Measurements from ENCODE around the gene BTBD9.
A peak's percentile ranks its signal among the peaks of the same experiment; 100 is the strongest.

BTBD9 gene

GRCh38 chr6:38187811-38188590 is 451.7 kb downstream of the BTBD9 start:
- no peak for DNase-seq

DNA sequence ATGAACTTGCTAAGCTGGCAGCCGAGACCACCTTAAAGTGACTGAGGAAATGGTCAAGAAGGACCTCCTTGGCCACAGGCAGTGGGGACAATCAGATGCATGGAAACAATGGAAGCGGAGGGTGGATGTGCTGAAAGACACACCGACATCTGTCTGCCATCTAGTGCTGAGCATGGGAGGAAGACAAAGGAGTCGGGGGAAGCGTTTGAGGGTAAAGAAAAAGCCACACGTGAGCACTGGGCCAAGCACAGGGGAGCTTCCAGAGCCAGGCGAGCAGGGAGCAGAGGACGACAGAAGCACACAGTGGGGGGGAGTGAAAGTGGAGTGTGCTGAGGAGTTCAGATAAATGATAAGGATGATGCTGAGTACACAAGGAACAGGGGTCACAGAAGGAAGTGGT is 452.4 kb downstream of the BTBD9 start:
- DNase-seq: no peak

DNA sequence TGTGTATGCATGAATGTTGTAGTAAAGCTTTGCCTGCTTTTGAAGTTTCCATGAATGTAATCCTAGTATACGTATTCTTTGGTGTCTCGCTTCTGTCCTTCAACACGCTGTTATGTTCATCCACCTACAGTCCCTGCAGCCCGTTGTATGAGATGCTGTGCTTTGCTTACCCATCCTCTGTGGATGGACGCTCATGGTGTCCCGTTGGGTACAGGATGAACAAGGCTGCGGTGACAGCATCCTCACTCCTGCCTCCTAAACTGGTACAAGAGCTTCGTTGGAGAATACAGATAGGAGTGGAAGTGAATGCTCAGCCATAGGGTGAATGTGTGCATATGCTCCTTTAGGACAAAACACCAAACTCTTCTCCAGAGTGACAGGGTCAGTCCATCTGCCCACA is 454.0 kb downstream of the BTBD9 start:
- no peak for DNase-seq

DNA sequence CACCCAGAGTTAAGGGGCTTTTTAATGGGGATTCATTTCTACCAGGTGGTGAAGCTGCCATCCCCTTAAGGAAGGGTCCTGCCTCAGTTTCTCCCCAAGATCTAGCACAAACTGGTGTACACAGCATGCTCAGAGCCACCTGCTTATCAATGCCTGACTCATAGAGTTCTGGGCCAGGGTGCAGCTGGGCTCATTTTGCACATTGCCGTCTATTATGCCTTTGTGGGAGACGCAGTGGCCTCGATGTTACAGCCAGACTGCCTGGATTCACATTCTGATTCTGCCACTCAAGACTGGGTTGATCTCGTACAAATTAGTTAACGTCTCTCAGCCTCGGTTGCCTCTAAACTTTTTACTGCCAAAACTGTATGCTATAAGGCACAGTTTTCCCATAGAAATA is 454.5 kb downstream of the BTBD9 start:
- DNase-seq: no peak

- no peak for DNase-seq
Observed at GRCh38 chr6:38184585-38185080, 455.1 kb downstream of the BTBD9 start.

GRCh38 chr6:38183856-38184584 is 455.7 kb downstream of the BTBD9 start:
- DNase-seq: no peak

DNA sequence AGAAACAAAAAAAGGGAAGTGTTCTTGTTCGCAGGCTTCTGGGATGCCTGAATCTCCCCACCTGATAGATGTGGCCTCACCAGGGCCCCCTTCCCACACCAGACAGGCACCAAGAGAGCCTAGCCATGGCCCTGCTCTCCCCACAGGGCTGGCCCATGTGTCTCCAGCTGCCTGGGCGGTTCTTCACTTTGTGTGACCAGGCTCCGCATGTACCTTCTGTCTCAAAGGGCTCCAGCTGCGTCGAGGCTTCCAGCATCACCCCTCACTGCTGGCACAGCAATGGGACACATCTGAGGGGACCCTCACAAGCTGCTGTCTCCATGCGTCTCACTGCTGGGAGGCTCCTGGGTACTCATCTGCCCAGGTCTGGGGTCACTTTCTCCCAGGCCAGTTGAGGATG is 457.3 kb downstream of the BTBD9 start:
- DNase-seq: no peak

DNA sequence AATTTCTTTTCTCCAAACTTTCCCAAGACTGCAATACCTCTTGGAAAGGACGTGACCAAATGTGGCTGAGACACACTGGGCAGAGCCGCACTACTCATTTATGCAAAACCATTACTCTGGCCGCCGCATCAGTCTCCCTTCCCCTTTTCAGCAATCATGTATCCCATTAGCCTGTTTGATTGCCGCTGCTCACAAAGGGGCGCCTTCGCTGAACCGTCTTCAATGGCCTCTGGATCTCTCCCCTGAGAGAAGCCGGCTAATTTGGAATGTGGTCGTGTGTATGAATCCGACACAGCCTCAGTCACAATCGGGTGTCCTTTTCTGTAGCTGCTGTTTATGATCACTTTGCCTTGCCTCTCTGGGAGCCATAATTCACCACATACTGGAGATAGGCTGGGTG is 459.1 kb downstream of the BTBD9 start:
- DNase-seq: no peak

- no peak for DNase-seq
Observed at GRCh38 chr6:38179794-38180430, 459.8 kb downstream of the BTBD9 start.

- peak; percentile 10 for DNase-seq
Observed at GRCh38 chr6:38179300-38179699, 460.4 kb downstream of the BTBD9 start.

DNA sequence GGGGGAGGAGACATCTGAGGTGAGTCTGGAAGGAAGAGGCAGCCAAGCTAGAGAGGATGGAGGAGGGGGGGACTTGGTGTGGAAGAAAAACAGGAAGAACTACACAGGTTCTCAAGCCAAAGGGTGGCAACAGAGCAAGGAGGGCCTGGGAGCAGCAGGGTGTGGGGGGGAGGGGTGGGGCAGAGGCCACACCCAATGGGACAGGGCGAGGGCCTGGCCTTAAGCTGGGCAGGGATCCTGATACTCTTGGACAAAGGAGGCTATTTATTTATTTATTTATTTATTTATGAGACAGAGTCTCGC is 461.2 kb downstream of the BTBD9 start:
- peak; percentile 15 for DNase-seq

- no peak for DNase-seq
Observed at GRCh38 chr6:38177882-38178583, 461.7 kb downstream of the BTBD9 start.

DNA sequence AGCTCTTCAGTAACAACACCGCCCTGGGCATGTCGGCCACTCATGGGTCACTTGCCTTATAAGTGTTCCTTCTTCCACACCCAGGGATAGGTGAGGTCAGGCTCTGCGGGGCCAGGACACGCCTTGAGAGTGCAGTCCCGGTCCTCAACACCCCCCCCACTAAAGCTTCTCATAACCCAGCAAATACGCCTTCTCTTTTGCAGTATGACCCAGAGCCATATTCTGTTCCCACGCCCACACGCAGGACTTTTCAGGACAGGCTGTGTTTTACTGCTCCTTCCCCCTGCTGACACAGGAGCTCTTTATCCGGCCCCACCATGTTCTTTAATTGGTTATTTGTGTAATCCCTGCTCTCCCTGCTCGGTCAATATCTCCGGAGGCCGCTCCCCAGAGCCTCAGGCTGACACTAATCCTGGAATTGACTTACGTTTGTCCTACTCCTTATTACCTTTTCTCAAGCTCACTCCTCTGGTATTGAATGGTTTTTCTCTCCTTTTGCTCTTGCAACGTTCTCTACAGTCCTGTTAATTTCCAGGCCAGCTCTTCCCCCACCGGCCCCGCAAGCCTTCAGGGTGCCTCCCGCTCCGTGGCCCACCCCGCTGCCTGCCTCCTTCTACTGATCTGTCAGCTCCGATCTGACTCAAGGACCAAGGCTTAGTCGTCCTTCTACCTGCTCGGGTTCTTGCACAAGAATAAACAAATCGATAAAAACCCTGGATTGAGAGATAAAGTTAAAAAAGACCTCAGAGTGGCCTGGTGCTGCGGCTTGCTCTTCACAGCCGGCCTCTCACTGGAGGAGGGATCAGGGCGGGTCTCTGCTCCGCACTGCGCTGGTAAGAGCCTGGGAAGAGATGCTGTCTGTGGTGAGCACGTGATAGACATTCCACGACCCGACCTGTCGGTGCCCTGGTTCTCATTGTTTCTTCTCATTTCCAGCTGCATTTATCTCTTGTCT is 462.7 kb downstream of the BTBD9 start:
- DNase-seq: no peak

DNA sequence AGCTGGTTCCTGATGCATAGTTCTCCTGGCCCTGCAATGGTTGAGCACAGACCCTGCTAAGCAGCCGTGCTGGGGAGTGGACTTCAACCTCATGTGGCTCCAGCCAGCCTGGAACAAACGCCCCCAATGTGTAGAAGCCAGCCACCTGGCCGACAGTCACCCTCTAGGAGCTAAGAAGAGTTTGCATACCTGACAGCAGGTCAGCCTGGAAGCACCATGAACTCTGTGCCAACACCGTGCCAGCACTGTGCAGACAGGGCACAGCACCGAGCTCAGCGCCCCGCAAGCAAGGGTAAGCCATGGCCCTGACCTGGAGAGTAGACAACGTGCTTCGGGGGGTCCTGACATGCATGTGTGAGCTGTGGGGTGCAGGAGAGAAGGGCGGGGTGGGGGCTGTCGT is 463.9 kb downstream of the BTBD9 start:
- no peak for DNase-seq

GRCh38 chr6:38174806-38175495 is 464.8 kb downstream of the BTBD9 start:
- DNase-seq: no peak

- DNase-seq: no peak
Observed at GRCh38 chr6:38174315-38174714, 465.4 kb downstream of the BTBD9 start.

DNA sequence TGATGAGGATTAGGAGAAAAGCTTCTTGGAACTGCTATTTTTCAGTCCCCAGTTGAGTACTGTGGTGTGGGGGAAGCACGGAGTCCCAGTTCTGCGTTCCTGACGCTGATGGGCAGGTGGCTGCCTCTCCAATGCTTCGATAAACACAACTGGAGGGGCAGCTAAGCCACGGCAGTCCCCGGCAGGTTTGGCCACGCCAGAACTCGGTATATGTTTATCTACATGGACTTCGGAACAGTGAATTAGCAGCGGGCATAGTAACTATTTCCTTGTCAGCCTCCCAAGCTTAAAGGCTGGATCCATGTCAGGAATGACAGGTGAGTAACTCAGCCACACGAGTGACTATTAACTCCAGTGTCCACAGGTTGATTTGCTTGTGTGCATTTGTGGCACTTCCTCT is 465.8 kb downstream of the BTBD9 start:
- DNase-seq: no peak

DNA sequence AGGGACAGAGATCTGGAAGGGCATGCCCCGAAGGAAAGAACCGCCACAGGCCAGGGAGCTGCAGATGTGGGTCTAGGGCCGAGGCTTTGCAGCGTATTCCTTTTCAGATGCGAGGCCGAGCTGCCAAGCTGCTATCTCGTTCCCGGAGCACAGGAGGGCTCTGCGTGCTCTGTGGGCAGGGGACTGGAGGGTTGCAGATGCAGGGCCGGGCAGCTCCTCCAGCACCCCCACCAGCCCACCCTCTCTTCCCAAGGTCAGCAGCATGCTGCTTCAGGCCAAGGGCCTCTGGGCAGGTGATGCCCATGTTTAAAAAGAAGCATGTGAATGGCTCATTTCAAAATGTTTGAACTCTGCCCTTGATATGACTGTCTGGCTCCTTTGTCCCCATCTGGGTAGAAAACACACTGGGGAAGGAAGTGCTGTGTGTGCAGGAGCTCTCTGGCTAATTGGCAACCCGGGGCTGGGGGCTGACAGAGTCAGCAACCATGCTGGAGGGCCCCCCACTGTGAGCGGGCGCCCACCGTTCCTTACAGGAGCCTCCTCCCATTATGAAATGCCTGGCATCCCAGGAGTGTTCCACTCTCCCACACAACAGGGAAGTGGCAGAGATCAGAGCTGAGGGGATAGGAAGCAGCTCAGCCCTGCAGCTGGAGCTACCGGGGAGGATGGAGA is 466.9 kb downstream of the BTBD9 start:
- DNase-seq: no peak

GRCh38 chr6:38171997-38172738 is 467.6 kb downstream of the BTBD9 start:
- DNase-seq: no peak

DNA sequence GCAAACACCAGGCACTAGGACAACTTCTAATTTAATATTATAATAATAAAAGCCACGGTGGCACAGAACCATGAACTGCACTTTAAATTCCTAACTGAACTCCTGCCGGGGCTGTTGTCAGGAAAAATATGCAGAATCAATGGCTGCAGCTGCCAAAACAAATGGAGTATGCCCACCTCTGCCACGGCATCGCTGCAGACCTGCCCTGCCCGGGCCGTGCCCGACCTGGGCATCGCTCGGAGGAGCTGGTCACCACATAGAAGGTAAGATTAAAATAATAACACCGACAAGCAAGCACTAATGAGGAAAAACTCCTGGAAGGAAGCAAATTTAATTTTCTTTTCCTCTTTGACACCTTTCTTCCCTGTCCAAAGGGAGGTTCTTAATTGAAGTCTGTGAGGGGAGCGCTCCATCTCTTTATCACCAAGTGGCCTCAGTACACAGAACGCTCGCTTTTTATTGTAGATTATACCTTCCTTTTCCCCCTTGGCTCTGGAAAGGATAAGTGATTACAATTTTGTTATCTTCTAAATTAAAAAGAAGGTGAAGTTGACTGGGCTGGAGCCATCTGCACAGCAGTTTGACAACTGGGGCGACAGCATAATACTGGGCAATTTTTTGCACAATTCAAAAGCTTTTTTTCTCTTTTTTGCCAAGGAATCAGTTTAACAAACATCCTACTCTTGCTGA is 468.9 kb downstream of the BTBD9 start:
- DNase-seq: no peak

All from hematopoietic multipotent progenitor cell treated with erythropoietin and hydrocortisone succinate and interleukin-3 and kit ligand, for 6 days (in vitro differentiated cells).